Stimulated activated CD4-positive, alpha-beta T cell treated with anti-CD3 and anti-CD28 coated beads, Interleukin-4, amount 100 ng/mL, for 1 hour (primary cell): Measurements from ENCODE around the gene DET1.
"Not testable (repeated sequence)": the region's sequence is repeated elsewhere in the genome, so short reads cannot be mapped to it uniquely, and the experiment has no call there.

Experiments used
- DNase-seq: peaks from one replicate; pipeline ENCODE4 v3.0.0-alpha.2; 2020

The DET1 gene

GRCh38 chr15:88491158-88491557 is 55.3 kb downstream of the DET1 start:
- no peak for DNase-seq

GRCh38 chr15:88490036-88490435 is 56.4 kb downstream of the DET1 start:
- DNase-seq, result no peak

GRCh38 chr15:88489321-88489720 is 57.2 kb downstream of the DET1 start:
- DNase-seq, result no peak

- no peak for DNase-seq
Measured at GRCh38 chr15:88487796-88488523, 58.5 kb downstream of the DET1 start.

- DNase-seq, result no peak
Measured at GRCh38 chr15:88487178-88487795, 59.2 kb downstream of the DET1 start.

- DNase-seq, result no peak
Measured at GRCh38 chr15:88484682-88485331, 61.7 kb downstream of the DET1 start.

GRCh38 chr15:88482263-88482662 is 64.2 kb downstream of the DET1 start:
- DNase-seq, result no peak

GRCh38 chr15:88480981-88481380 is 65.5 kb downstream of the DET1 start:
- DNase-seq, result no peak

- DNase-seq, result no peak
Measured at GRCh38 chr15:88479169-88479568, 67.3 kb downstream of the DET1 start.

- DNase-seq, result no peak
Measured at GRCh38 chr15:88477904-88478303, 68.6 kb downstream of the DET1 start.

- DNase-seq, result no peak
Measured at GRCh38 chr15:88477126-88477525, 69.4 kb downstream of the DET1 start.

GRCh38 chr15:88476635-88477060 is 69.8 kb downstream of the DET1 start:
- no peak for DNase-seq

GRCh38 chr15:88473661-88474293 is 72.7 kb downstream of the DET1 start:
- not testable (repeated sequence) for DNase-seq

- no peak for DNase-seq
Measured at GRCh38 chr15:88472225-88472624, 74.3 kb downstream of the DET1 start.

- DNase-seq, result no peak
Measured at GRCh38 chr15:88470625-88471372, 75.7 kb downstream of the DET1 start.

- DNase-seq, result no peak
Measured at GRCh38 chr15:88469321-88469720, 77.2 kb downstream of the DET1 start.

- not testable (repeated sequence) for DNase-seq
Measured at GRCh38 chr15:88468721-88469120, 77.8 kb downstream of the DET1 start.

GRCh38 chr15:88467935-88468528 is 78.4 kb downstream of the DET1 start:
- no peak for DNase-seq

GRCh38 chr15:88467073-88467934 is 79.2 kb downstream of the DET1 start, which contains the start of the genes MRPL46 and MRPS11:
Gene MRPL46 (minus strand): TSS chr15:88467388. CDS start chr15:88467377, 11 bp downstream.
Gene MRPS11 (plus strand): TSS chr15:88467708. CDS start chr15:88467718, 10 bp downstream.
- DNase-seq, result peak; percentile 92

GRCh38 chr15:88465633-88466224 is 80.8 kb downstream of the DET1 start:
- no peak for DNase-seq
